Stomach smooth muscle (tissue), 2 donors: ENCODE results near the gene HSF4.
A peak's percentile ranks its signal among the peaks of the same experiment; 100 is the strongest.

Experiments used
- H3K27ac ChIP-seq: one replicate; pipeline ENCODE4 v1.7.0; 2013; ENCODE audit warnings: mild to moderate bottlenecking, low read length, inconsistent platforms
- H3K27me3 ChIP-seq, 2 donors: one replicate each; pipeline ENCODE4 v1.7.0; 2013; ENCODE audit warnings: low read length in 2 of 2; ENCODE audit not compliant: insufficient read depth in 2 of 2, control insufficient read depth in 1 of 2
- H3K36me3 ChIP-seq, 2 donors: one replicate each; pipeline ENCODE4 v1.7.0; 2013; ENCODE audit warnings: low read length in 2 of 2; ENCODE audit not compliant: control insufficient read depth in 2 of 2, insufficient read depth in 2 of 2
- H3K4me1 ChIP-seq: one replicate; pipeline ENCODE4 v1.7.0; 2013; ENCODE audit warnings: low read length; ENCODE audit not compliant: control insufficient read depth, insufficient read depth
- H3K4me3 ChIP-seq, 2 donors: one replicate each; pipeline ENCODE4 v1.7.0; 2013; ENCODE audit warnings: low read length in 2 of 2
- H3K9ac ChIP-seq, 2 donors: one replicate each; pipeline ENCODE4 v1.7.0; 2013; ENCODE audit warnings: low read length in 2 of 2, mild to moderate bottlenecking in 1 of 2
- H3K9me3 ChIP-seq, 2 donors: one replicate each; pipeline ENCODE4 v1.7.0; 2013; ENCODE audit warnings: low read length in 2 of 2; ENCODE audit not compliant: control insufficient read depth in 2 of 2
- donor health status: healthy.
- donor health status: Pancreatic carcinoma.

Gene HSF4

GRCh38 chr16:67150047-67150832 is 14.3 kb upstream of the HSF4 start:
- no peaks in the 10 kb centered on the region for H3K9me3 ChIP-seq
- peaks cover 20% of the 10 kb centered on the region for H3K4me1 ChIP-seq
- peak overlapping the region; percentile 81 for H3K27ac ChIP-seq
- H3K9ac ChIP-seq, result peak overlapping the region; percentile 59 to 76
- peaks cover 2 to 14% of the 10 kb centered on the region in 2 donors for H3K27me3 ChIP-seq
- peaks cover 15 to 30% of the 10 kb centered on the region in 2 donors for H3K36me3 ChIP-seq
- H3K4me3 ChIP-seq, result peak overlapping the region; percentile 59 to 77

DNA sequence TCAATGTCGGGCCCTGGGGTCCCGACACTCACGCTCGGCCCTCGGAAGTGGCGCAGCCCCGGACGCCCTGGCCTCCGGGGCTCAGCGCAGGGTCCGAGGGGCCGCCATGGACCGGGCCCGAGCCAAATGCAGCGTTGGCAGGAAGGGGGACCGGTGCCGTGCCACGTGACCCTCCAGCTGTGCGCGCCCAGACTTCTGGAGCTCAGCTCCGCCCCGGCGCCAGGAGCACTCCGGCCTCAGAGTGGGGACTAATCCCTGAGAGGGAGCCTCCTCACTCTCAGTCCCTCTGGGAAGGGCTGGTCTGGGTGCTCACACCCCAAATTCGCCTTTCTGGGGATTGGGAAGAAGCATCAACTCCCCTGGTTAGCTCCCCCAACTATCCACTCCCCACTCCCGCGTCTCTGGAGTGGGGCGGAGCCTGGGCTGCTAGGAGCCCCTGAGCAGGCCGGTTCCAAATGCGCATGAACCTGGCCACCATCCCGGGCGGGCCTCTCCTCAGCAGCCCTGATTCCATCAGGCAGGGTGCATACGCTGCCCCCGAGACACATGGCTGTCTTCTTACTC is 13.6 kb upstream of the HSF4 start, which contains the start of gene B3GNT9:
Gene B3GNT9 (minus strand): TSS at position 166 of the 564 bp plus-strand sequence. CDS start 513 bp downstream, outside the sequence.
- Histone ChIP-seq H3K9ac (peak within 1 kb of the TSS; percentile 59 to 76), H3K36me3 (peaks cover 13 to 24% of the 10 kb centered on the region in 2 donors), H3K9me3 (no peaks in the 10 kb centered on the region), H3K27ac (peak within 1 kb of the TSS; percentile 81), H3K4me1 (peaks cover 26% of the 10 kb centered on the region), H3K27me3 (peaks cover 2 to 17% of the 10 kb centered on the region in 2 donors), H3K4me3 (peak within 1 kb of the TSS; percentile 59 to 77)

GRCh38 chr16:67151431-67152097 is 13.0 kb upstream of the HSF4 start:
- Histone ChIP-seq H3K27ac (peak overlapping the region; percentile 81), H3K4me3 (peak overlapping the region; percentile 59 to 77), H3K36me3 (peaks cover 8 to 18% of the 10 kb centered on the region in 2 donors), H3K4me1 (peaks cover 27% of the 10 kb centered on the region), H3K27me3 (peaks cover 2 to 17% of the 10 kb centered on the region in 2 donors), H3K9me3 (no peaks in the 10 kb centered on the region), H3K9ac (peak overlapping the region; percentile 15 to 21)

GRCh38 chr16:67154578-67155294 is 9.8 kb upstream of the HSF4 start:
- Histone ChIP-seq H3K4me3 (peak overlapping the region in 1 of 2 donors; percentile 61), H3K4me1 (peaks cover 36% of the 10 kb centered on the region), H3K27ac (no peak overlapping the region), H3K9me3 (no peaks in the 10 kb centered on the region), H3K27me3 (peaks cover 2 to 17% of the 10 kb centered on the region in 2 donors), H3K9ac (no peak overlapping the region), H3K36me3 (no peaks in the 10 kb centered on the region)

- peak overlapping the region in 1 of 2 donors; percentile 61 for H3K4me3 ChIP-seq
- H3K27ac ChIP-seq, result no peak overlapping the region
- no peaks in the 10 kb centered on the region for H3K9me3 ChIP-seq
- H3K36me3 ChIP-seq, result no peaks in the 10 kb centered on the region
- peaks cover 42% of the 10 kb centered on the region for H3K4me1 ChIP-seq
- H3K27me3 ChIP-seq, result peaks cover 2 to 19% of the 10 kb centered on the region in 2 donors
- no peak overlapping the region for H3K9ac ChIP-seq
These were observed 9.0 kb upstream of the HSF4 start for GRCh38 chr16:67155295-67156142.

DNA sequence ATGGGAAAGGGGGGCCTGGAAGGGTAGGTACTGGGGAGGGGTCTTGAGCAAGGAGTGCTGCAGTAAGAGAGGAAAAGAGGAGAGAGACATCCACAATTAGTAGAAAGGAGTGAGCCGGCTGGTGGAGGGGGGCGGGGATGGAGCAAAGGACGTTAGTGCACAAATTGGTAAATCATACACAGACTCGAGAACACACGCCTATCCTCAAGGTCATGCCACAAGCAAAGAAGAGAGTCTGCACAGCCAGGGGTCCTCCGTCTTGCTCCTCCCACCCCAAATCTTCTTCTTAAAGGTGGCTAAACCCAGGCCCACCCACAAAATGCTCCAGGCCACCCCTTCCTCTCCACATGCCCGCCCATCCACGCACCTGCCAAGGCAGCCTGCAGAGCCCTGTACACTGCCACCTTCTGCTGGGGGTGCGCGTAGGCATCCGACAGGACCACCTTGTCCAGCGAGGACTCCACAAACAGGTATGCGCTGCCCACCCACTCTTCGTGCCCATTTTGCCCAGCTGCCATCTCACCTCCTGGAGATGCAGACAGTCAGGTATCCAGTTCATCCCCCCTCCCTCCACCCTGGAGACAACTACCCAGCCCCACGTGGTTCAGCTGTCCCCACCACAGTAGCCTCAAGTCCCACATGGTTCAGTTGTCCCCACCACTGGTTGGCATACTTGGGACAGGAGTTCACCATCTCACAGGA is 8.3 kb upstream of the HSF4 start:
- no peak overlapping the region for H3K9ac ChIP-seq
- H3K27me3 ChIP-seq, result peaks cover 4 to 27% of the 10 kb centered on the region in 2 donors
- H3K4me1 ChIP-seq, result peaks cover 40% of the 10 kb centered on the region
- H3K36me3 ChIP-seq, result no peaks in the 10 kb centered on the region
- no peak overlapping the region for H3K27ac ChIP-seq
- no peak overlapping the region for H3K4me3 ChIP-seq
- H3K9me3 ChIP-seq, result no peaks in the 10 kb centered on the region

- H3K9ac ChIP-seq, result no peak overlapping the region
- no peaks in the 10 kb centered on the region for H3K9me3 ChIP-seq
- H3K27me3 ChIP-seq, result peaks cover 7 to 34% of the 10 kb centered on the region in 2 donors
- H3K4me1 ChIP-seq, result peaks cover 43% of the 10 kb centered on the region
- no peak overlapping the region for H3K27ac ChIP-seq
- H3K4me3 ChIP-seq, result no peak overlapping the region
- no peaks in the 10 kb centered on the region for H3K36me3 ChIP-seq
These were observed 7.3 kb upstream of the HSF4 start for GRCh38 chr16:67157106-67157748.

DNA sequence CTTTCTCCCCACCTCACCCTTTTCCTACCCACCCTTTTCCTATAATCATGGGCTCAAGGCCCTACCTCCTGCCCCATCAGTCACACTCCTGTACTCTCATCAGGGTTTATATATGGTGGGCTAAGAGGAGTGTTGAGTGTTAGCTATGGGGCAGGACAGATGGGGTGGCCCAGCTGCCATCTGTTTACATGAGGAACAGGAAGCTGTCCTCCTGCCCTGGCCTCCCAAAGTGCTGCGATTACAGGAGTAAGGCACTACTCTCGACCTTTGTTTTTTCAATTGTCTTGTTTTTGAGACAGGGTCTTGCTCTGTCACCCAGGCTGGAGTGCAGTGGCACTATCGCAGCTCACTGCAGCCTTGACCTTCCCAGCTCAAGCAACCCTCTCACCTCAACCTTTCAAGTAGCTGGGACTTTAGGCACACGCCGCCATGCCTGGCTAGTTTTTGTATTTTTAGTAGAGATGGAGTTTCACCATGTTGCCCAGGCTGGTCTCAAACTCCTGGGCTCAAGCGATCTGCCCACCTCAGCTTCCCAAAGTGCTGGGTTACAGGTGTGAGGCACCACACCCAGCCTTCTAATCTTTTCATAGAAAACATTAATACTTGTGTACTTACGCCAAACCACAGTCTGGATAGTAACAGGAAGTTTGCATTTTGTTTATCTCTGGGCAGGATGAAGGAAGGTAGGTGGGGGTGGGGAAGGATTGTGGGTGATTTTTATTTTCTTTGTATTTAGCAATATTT is 6.5 kb upstream of the HSF4 start:
- Histone ChIP-seq H3K4me3 (no peak overlapping the region), H3K9ac (no peak overlapping the region), H3K4me1 (peaks cover 51% of the 10 kb centered on the region), H3K36me3 (no peaks in the 10 kb centered on the region), H3K27me3 (peaks cover 10 to 41% of the 10 kb centered on the region in 2 donors), H3K27ac (no peak overlapping the region), H3K9me3 (no peaks in the 10 kb centered on the region)
